ENCODE data around the gene JPH2. TPM values are rescaled to one million over a fixed set of nuclear protein-coding genes. Genes with fewer than 3 reads are reported as not detected.

JPH2 gene
- total and polyA plus RNA-seq, 2 of the 4 experiments (the other 2 are of a cell fraction), result 0.44 to 0.54 TPM

DNA sequence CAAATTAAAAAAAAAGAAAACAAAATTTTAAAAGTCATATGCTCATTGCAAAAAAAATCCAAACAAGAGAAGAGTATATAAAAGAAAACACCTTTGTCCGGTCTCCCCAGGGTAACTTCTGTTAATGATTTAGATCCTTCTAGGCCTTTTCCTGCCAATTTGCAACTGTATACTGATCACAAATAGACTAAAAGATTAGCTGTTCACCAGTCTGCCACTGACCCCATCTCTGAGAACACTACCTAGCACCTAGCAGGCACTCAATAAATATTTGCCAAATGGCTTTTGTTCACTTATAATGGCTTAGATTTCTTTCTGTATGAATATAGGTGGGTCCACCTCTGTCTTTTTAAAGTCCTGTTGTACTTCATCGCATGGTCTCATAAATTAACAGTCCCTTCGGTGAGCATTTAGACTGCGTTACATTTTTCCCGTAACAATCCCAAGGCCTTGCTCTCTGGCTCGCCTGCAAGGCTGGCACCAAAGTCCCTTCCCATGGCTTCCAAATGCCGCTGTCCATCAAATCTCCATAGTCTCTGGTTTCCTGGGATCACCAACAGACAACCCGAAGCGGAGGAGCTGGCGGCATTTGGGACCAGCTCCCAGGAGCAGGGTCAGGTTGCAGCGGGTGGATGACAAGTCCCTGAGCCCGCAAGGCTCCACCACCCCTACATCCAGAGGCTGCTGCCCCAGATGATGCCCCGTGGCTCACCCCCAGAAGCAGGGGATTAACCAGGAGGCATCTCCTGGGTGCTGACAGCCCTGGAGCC is 11.8 kb downstream of the JPH2 start:
- Histone ChIP-seq H2BK120ac (ENCODE audit: low read depth, low read length) (no peak overlapping the region), H2AK5ac (ENCODE audit: low read depth, low read length) (no peak overlapping the region), H2BK20ac (ENCODE audit: low read depth, low read length) (no peak overlapping the region), H3K36me3 (ENCODE audit: control insufficient read depth, insufficient read depth, low read length) (no peaks in the 10 kb centered on the region), H3K27ac (ENCODE audit: insufficient read depth, low read length) (no peak overlapping the region), H2AFZ (replicated peaks; ENCODE audit: low read length, poor library complexity) (no peak overlapping the region), H3K9ac (ENCODE audit: low read depth, low read length) (no peak overlapping the region), H2AK9ac (replicated peaks; ENCODE audit: low read depth, low read length, poor library complexity) (no peak overlapping the region), H2BK5ac (ENCODE audit: low read depth, low read length, poor library complexity, severe bottlenecking) (no peak overlapping the region), H3K9me3 (ENCODE audit: control insufficient read depth, insufficient read depth, low read length) (no peaks in the 10 kb centered on the region), H2BK15ac (ENCODE audit: low read depth, low read length) (no peak overlapping the region), H3K4me1 (ENCODE audit: control insufficient read depth, insufficient read depth, low read length) (peaks cover 1% of the 10 kb centered on the region; the same call in 1 of the 2 replicates), H3K18ac (ENCODE audit: low read depth, low read length) (no peak overlapping the region), H3K9me1 (ENCODE audit: insufficient read depth, low read length) (peaks cover 6% of the 10 kb centered on the region; the same call in 1 of the 2 replicates), H4K20me1 (ENCODE audit: insufficient read depth, low read length) (no peaks in the 10 kb centered on the region), H3K27me3 (ENCODE audit: control insufficient read depth, insufficient read depth, low read length) (no peaks in the 10 kb centered on the region; the same call in 1 of the 2 replicates), H3K14ac (replicated peaks; ENCODE audit: low read depth, low read length) (no peak overlapping the region), H4K8ac (ENCODE audit: low read depth in 2 of 2, low read length in 2 of 2) (no peak overlapping the region), H3K4ac (ENCODE audit: low read depth, low read length) (no peak overlapping the region), H4K5ac (ENCODE audit: low read depth, low read length) (no peak overlapping the region), H4K91ac (ENCODE audit: insufficient read depth, low read depth, low read length) (no peak overlapping the region), H3K4me2 (ENCODE audit: low read depth, low read length) (no peak overlapping the region), H3K4me3 (ENCODE audit: insufficient read depth, low read depth, low read length) (no peak overlapping the region), H3K23ac (ENCODE audit: low read depth, low read length) (no peak overlapping the region), H3K79me1 (ENCODE audit: low read depth in 1 of 2, low read length in 2 of 2) (peaks cover 0 to 3% of the 10 kb centered on the region in 2 experiments; a peak in 2 of 4 replicates), H3K56ac (ENCODE audit: extremely low read depth, insufficient read depth, low read length) (no peak overlapping the region)
- ChIA-PET POLR2A (ENCODE audit: unreplicated experiment) (no interaction called here), CTCF (no interaction called here)
- dilution Hi-C loops (cut with HindIII; ENCODE audit: low sequenced_read_pairs, unreplicated experiment), result no loop called here
- WGBS, 2 experiments (ENCODE audit: extremely low coverage in 2 of 2, insufficient read length in 1 of 2), result 93% methylated on average over 3 of the region's 13 CpGs; no CpG with 5 or more reads in 1 of the 2 experiments
- ATAC-seq (ENCODE audit: low read depth) (no peak), DNase-seq (no peak)
- TF ChIP-seq SMC3 (IDR thresholded peaks at IDR 0.05; ENCODE audit: low read depth, low read length) (no peak), RCOR1 (IDR thresholded peaks at IDR 0.05; ENCODE audit: insufficient replicate concordance, low read length) (no peak)
- TF ChIP-seq, protein P1, sequence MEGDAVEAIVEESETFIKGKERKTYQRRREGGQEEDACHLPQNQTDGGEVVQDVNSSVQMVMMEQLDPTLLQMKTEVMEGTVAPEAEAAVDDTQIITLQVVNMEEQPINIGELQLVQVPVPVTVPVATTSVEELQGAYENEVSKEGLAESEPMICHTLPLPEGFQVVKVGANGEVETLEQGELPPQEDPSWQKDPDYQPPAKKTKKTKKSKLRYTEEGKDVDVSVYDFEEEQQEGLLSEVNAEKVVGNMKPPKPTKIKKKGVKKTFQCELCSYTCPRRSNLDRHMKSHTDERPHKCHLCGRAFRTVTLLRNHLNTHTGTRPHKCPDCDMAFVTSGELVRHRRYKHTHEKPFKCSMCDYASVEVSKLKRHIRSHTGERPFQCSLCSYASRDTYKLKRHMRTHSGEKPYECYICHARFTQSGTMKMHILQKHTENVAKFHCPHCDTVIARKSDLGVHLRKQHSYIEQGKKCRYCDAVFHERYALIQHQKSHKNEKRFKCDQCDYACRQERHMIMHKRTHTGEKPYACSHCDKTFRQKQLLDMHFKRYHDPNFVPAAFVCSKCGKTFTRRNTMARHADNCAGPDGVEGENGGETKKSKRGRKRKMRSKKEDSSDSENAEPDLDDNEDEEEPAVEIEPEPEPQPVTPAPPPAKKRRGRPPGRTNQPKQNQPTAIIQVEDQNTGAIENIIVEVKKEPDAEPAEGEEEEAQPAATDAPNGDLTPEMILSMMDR (conservative IDR thresholded peaks at IDR 0.05; ENCODE audit: low read depth, low read length), result no peak
- TF ChIP-seq, protein P2, sequence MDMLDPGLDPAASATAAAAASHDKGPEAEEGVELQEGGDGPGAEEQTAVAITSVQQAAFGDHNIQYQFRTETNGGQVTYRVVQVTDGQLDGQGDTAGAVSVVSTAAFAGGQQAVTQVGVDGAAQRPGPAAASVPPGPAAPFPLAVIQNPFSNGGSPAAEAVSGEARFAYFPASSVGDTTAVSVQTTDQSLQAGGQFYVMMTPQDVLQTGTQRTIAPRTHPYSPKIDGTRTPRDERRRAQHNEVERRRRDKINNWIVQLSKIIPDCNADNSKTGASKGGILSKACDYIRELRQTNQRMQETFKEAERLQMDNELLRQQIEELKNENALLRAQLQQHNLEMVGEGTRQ (IDR thresholded peaks at IDR 0.05; ENCODE audit: low read depth, low read length), result no peak
- intact Hi-C loops (cut with micrococcal nuclease), result no loop called here
- in situ Hi-C loops (cut with MboI; ENCODE audit: low sequenced_read_pairs), result no loop called here
- no TSS peak for BruUV-seq (replicated peaks)
